H1 (cell line): ENCODE data around the gene ABCC6. TPM values are rescaled to one million over a fixed set of nuclear protein-coding genes. Genes with fewer than 3 reads are reported as not detected.

Source experiments
- RNF2 ChIP-seq: fragments of 200-900, 300-1000 bp; sonication (generic); IDR thresholded peaks from 2 replicates; pipeline ENCODE4 v1.7.1; 2016; ENCODE audit warnings: borderline replicate concordance, low read depth, mild to moderate bottlenecking, antibody characterized with exemption, low read length; ENCODE audit not compliant: poor library complexity, severe bottlenecking; ENCODE audit errors: missing control alignments
- SP1 ChIP-seq: IDR thresholded peaks from 2 replicates; pipeline ENCODE4 v1.6.1; 2011; ENCODE audit warnings: low read depth, low read length
- polyA plus RNA-seq, 7 experiments: library from polyadenylated mRNA; depleted of rRNA in 3 of 7; stranded (reverse) in 5 of 7; unstranded in 2 of 7; fragments of >200 nt in 5 of 7; fragments of 200-250 nt in 2 of 7; gene quantifications; 1 replicate in 5 of 7; 2 replicates in 1 of 7; 4 replicates in 1 of 7; pipeline versions ENCODE4 v1.2.1 to v1.2.3, GENCODE V29; 2011 to 2013; ENCODE audit warnings: missing spikeins in 2 of 7, mixed read lengths in 2 of 7
- total RNA-seq: library from RNA; stranded (reverse); fragmentation: NEBNext Ultra II Directional; extraction: Animal tissue kit (Norgen Biotek cat#: 25700); gene quantifications from 2 replicates; pipeline ENCODE4 v1.2.1, GENCODE V29; 2021

The ABCC6 gene
- total and polyA plus RNA-seq, 2 of the 8 experiments (the other 6 are each of a cell fraction or from before 2014, with no cell fraction given): 1.6 to 1.8 TPM

DNA sequence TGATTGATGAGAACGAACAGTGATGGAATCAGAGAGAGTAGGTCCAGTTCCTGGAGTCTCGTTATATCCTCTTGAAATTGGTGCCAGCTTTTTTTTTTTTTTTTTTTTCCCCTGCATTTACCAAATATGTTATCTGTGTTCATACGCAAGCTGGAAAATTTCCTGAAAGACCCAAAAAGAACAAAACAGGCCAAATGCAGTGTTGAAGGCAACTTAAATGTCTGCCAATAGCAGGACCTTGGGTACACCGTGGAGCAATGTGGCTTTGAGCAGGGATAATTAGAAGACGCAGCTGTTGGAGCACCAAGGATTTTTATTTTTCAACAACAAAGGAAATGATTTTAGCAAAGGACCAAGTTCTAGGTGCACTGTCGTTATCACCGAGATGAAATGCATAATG is 105.0 kb downstream of the ABCC6 start (continued):
- TF ChIP-seq RNF2: no peak
- no peak for TF ChIP-seq SP1
